ENCODE measurements around the gene TRIM33. TPM values are rescaled to one million over a fixed set of nuclear protein-coding genes. Genes with fewer than 3 reads are reported as not detected.

Gene TRIM33
- 37.4 and 37.5 TPM in 2 replicates for total RNA-seq (ENCODE audit: low replicate concordance)

GRCh38 chr1:114511032-114511785 lies at the start of gene TRIM33:
TSS of gene TRIM33 (minus strand) at chr1:114511203. CDS start at chr1:114511076, 127 bp downstream.
- no peak for TF ChIP-seq CTCF (IDR thresholded peaks at IDR 0.05; ENCODE audit: insufficient read depth, low read length)
- peak within 1 kb of the TSS; percentile 98 for H3K4me3 ChIP-seq (ENCODE audit: low read depth, low read length)
- peak; percentile 90 for DNase-seq (ENCODE audit: low read depth)

- no peak overlapping the region for H3K4me3 ChIP-seq (ENCODE audit: low read depth, low read length)
- DNase-seq (ENCODE audit: low read depth) = no peak
- TF ChIP-seq CTCF (IDR thresholded peaks at IDR 0.05; ENCODE audit: insufficient read depth, low read length) = no peak
These were observed 48.4 kb upstream of the TRIM33 start for GRCh38 chr1:114559356-114559755.

GRCh38 chr1:114558544-114558943 lies 47.5 kb upstream of the TRIM33 start:
- peak; percentile 42 for TF ChIP-seq CTCF (IDR thresholded peaks at IDR 0.05; ENCODE audit: insufficient read depth, low read length)
- no peak overlapping the region for H3K4me3 ChIP-seq (ENCODE audit: low read depth, low read length)
- peak; percentile 23 for DNase-seq (ENCODE audit: low read depth)

GRCh38 chr1:114554577-114554976 lies 43.6 kb upstream of the TRIM33 start:
- DNase-seq (ENCODE audit: low read depth) = no peak
- TF ChIP-seq CTCF (IDR thresholded peaks at IDR 0.05; ENCODE audit: insufficient read depth, low read length) = no peak
- no peak overlapping the region for H3K4me3 ChIP-seq (ENCODE audit: low read depth, low read length)

GRCh38 chr1:114552106-114552639 lies 41.2 kb upstream of the TRIM33 start:
- no peak for DNase-seq (ENCODE audit: low read depth)
- no peak for TF ChIP-seq CTCF (IDR thresholded peaks at IDR 0.05; ENCODE audit: insufficient read depth, low read length)
- no peak overlapping the region for H3K4me3 ChIP-seq (ENCODE audit: low read depth, low read length)

GRCh38 chr1:114551400-114551799 lies 40.4 kb upstream of the TRIM33 start:
- no peak for TF ChIP-seq CTCF (IDR thresholded peaks at IDR 0.05; ENCODE audit: insufficient read depth, low read length)

More at GRCh38 chr1:114551400-114551799, 40.4 kb upstream of the TRIM33 start:
- no peak overlapping the region for H3K4me3 ChIP-seq (ENCODE audit: low read depth, low read length)
- DNase-seq (ENCODE audit: low read depth) = no peak

All from fibroblast of the aortic adventitia (primary cell).